Heart left ventricle (tissue), 16 donors: ENCODE data around the gene OSM. TPM values are rescaled to one million over a fixed set of nuclear protein-coding genes. Genes with fewer than 3 reads are reported as not detected.

Experiments
- ATAC-seq, 4 donors: fragments of 200-7000 bp; cut with Tn5 transposase; one replicate each; pipeline ENCODE4 v1.9.1; 2020 to 2022; ENCODE audit warnings: moderate library complexity in 4 of 4, mild to moderate bottlenecking in 3 of 4, moderate number of reproducible peaks in 1 of 4
- DNase-seq, 5 donors: peaks; one replicate each; pipeline ENCODE4 v3.0.0-alpha.2; 2020
- H3K27ac ChIP-seq, 12 donors: fragments of 200-600 bp; sonication (generic) in 4 of 12; one replicate each; pipeline versions ENCODE4 v1.5.0 to v1.8.0; 2016 to 2022; ENCODE audit warnings: mild to moderate bottlenecking in 2 of 12
- H3K27me3 ChIP-seq, 9 donors: fragments of 200-600 bp; sonication (generic) in 2 of 9; one replicate each; pipeline versions ENCODE4 v1.5.1 to v1.8.0; 2016 to 2022; ENCODE audit warnings: mild to moderate bottlenecking in 3 of 9
- H3K36me3 ChIP-seq, 9 donors: fragments of 200-600 bp; sonication (generic) in 2 of 9; one replicate each; pipeline versions ENCODE4 v1.5.0 to v1.8.0; 2018 to 2022; ENCODE audit warnings: mild to moderate bottlenecking in 2 of 9
- H3K4me1 ChIP-seq, 12 donors: fragments of 200-600 bp; sonication (generic) in 4 of 12; one replicate each; pipeline versions ENCODE4 v1.5.0 to v1.8.0; 2016 to 2022; ENCODE audit warnings: mild to moderate bottlenecking in 3 of 12
- H3K4me3 ChIP-seq, 12 donors: fragments of 200-600 bp; sonication (generic) in 4 of 12; one replicate each; pipeline versions ENCODE4 v1.5.0 to v1.8.0; 2017 to 2022; ENCODE audit warnings: mild to moderate bottlenecking in 9 of 12, moderate library complexity in 4 of 12
- H3K9me3 ChIP-seq, 12 donors: fragments of 200-600 bp; sonication (generic) in 4 of 12; one replicate each; pipeline versions ENCODE4 v1.5.0 to v1.8.0; 2016 to 2022; ENCODE audit warnings: mild to moderate bottlenecking in 1 of 12
- CTCF ChIP-seq, 12 donors: fragments of 200-600 bp; sonication (generic) in 4 of 12; IDR thresholded peaks; one replicate each; pipeline versions ENCODE4 v1.5.0 to v1.8.0; 2018 to 2022; ENCODE audit warnings: antibody characterized with exemption in 12 of 12, mild to moderate bottlenecking in 5 of 12
- POLR2A ChIP-seq, 2 donors: fragments of 450-650 bp; IDR thresholded peaks; one replicate each; pipeline ENCODE4 v1.6.1; 2017; ENCODE audit warnings: antibody characterized with exemption in 2 of 2, mild to moderate bottlenecking in 2 of 2, moderate library complexity in 2 of 2
- WGBS, 4 donors: extraction: QIAGEN DNeasy Blood & Tissue Kit in 2 of 4; methylation state at CpG; one replicate each; pipeline versions ENCODE4 v1.1.5 to v1.1.7; 2013 to 2018; 5-methylcytosine and 5-hydroxymethylcytosine counted together
- intact Hi-C, 10 donors: fragments of 100-400 bp; cut with DNase I; formaldehyde crosslinking; loops; one replicate each; pipeline versions ENCODE4 v1.11.1 to v1.14.2; 2022
- polyA plus RNA-seq, 2 donors: library from polyadenylated mRNA; stranded (reverse); fragments of 200-250 nt; gene quantifications; one replicate each; pipeline ENCODE4 v1.2.3, GENCODE V29; 2013
- total RNA-seq, 9 donors: library from RNA; depleted of rRNA in 2 of 9; stranded (reverse); fragments of >200 nt in 2 of 9; fragmentation: NEBNext Ultra II Directional in 3 of 9; extraction: Animal tissue kit (Norgen Biotek cat#: 25700) in 3 of 9; gene quantifications; one replicate each; pipeline versions ENCODE4 v1.1.0 to v1.2.4, GENCODE V29; 2016 to 2023
- donor health status: ischemic (EF 13 %, LVEDD 7.1; RV severe dilation, severe dysfunction).
- donor health status: healthy with polysubstance abuse.
- donor health status: DM: no; HTN: yes; CAD: no.
- donor health status: DM: no; HTN: no; CAD: no.
- donor health status: ischemic (EF 25% LVEDD 6.9; RV normal size, moderate dysfunction).
- donor health status: ischemic (EF 25% LVEDD 5.7; RV mildly dilated, moderate dysfunction).
- donor health status: healthy.
- donor health status: DM: yes; HTN: yes; CAD: no.
- donor health status: ischemic (EF 35%, LVEDD 5.7; RV mildly dilated, moderate dysfunction).
- donor health status: nonischemic (EF 11% LVEDD 7.7; RV severe dilation, severe dysfunction).
- donor health status: DM: yes; HTN: yes; CAD: no.
- donor health status: PGD.
- donor health status: ischemic (EF 29% LVEDD 5.4; RV normal size, mild dysfunction).
- donor health status: nonischemic (EF 23%, LVEDD 6.1; RV moderate dilation, normal function).

The OSM gene
- total and polyA plus RNA-seq, 11 donors, result 0.17 to 5.0 (median 0.27) TPM; not detected in 2

- H3K4me1 ChIP-seq, result peaks cover 12 to 45% (median 37%) of the 10 kb centered on the region in 12 donors
Measured at GRCh38 chr22:30289980-30290313, 23.3 kb upstream of the OSM start.

GRCh38 chr22:30289141-30289979 lies 22.7 kb upstream of the OSM start, which contains the start of gene CASTOR1:
Gene CASTOR1 (minus strand): TSS chr22:30289505. CDS start chr22:30289497, 8 bp downstream.
- Histone ChIP-seq H3K4me1 (peaks cover 12 to 45% (median 37%) of the 10 kb centered on the region in 12 donors), H3K9me3 (no peaks in the 10 kb centered on the region), H3K27ac (peak within 1 kb of the TSS; percentile 84 to 98 (median 95)), H3K4me3 (peak within 1 kb of the TSS; percentile 62 to 99 (median 87)), H3K36me3 (peaks cover 0 to 52% (median 31%) of the 10 kb centered on the region in 9 donors), H3K27me3 (no peaks in the 10 kb centered on the region)
- peak; percentile 99 to 100 (median 99) for DNase-seq
- 0 to 1% (median 1%) methylated on average over 18 to 85 of the region's 85 CpGs for WGBS, 4 donors
- intact Hi-C loops, result loop anchor here in 9 of 10 donors (1.0 to 5.0 kb wide), 7 partner anchors 33 to 97 kb away; partner anchors contain the start of genes SF3A1 (in 6 of the 9), TBC1D10A (in 6 of the 9), CCDC157 (in 5 of the 9) and RNF215 (in 3 of the 9)
- ATAC-seq, result peak; percentile 85 to 91 (median 90)
- peak; percentile 68 to 87 for TF ChIP-seq POLR2A (IDR thresholded peaks at IDR 0.05)
- peak in 1 of 12 donors; percentile 7 for TF ChIP-seq CTCF (IDR thresholded peaks at IDR 0.05)

More at GRCh38 chr22:30289980-30290313, 23.3 kb upstream of the OSM start:
- H3K27me3 ChIP-seq, result no peaks in the 10 kb centered on the region
- peak overlapping the region in 10 of 12 donors; percentile 3 to 99 (median 87) for H3K4me3 ChIP-seq
- ATAC-seq (peak in 2 of 4 donors; percentile 3 to 4), DNase-seq (peak in 1 of 5 donors; percentile 18)
- peaks cover 0 to 53% (median 34%) of the 10 kb centered on the region in 9 donors for H3K36me3 ChIP-seq
- TF ChIP-seq CTCF (IDR thresholded peaks at IDR 0.05) (no peak), POLR2A (IDR thresholded peaks at IDR 0.05) (no peak)
- WGBS, 4 donors, result 17 to 32% (median 25%) methylated on average over 8 to 12 of the region's 12 CpGs
- no peaks in the 10 kb centered on the region for H3K9me3 ChIP-seq
- intact Hi-C loops, result loop anchor here (1.0 to 5.0 kb wide), 9 partner anchors 32 to 97 kb away; partner anchors contain the start of genes TBC1D10A (in 7 of the 10), SF3A1 (in 6 of the 10), CCDC157 (in 5 of the 10) and RNF215 (in 3 of the 10)
- H3K27ac ChIP-seq, result peak overlapping the region; percentile 84 to 98 (median 94)

GRCh38 chr22:30288419-30289140 lies 21.9 kb upstream of the OSM start:
- no peak for ATAC-seq
- WGBS, 4 donors, result 13 to 19% (median 18%) methylated on average over 19 to 27 of the region's 27 CpGs
- peaks cover 12 to 45% (median 37%) of the 10 kb centered on the region in 12 donors for H3K4me1 ChIP-seq

More at GRCh38 chr22:30288419-30289140, 21.9 kb upstream of the OSM start:
- intact Hi-C loops, result loop anchor here in 9 of 10 donors (1.0 to 5.0 kb wide), 11 partner anchors 23 to 136 kb away; partner anchors contain the start of genes RNF215 (in 7 of the 9), SF3A1 (in 6 of the 9), TBC1D10A (in 6 of the 9) and CCDC157 (in 5 of the 9)
- H3K27me3 ChIP-seq, result no peaks in the 10 kb centered on the region
- TF ChIP-seq POLR2A (IDR thresholded peaks at IDR 0.05) (no peak), CTCF (IDR thresholded peaks at IDR 0.05) (no peak)
- peak in 1 of 5 donors; percentile 51 for DNase-seq
- H3K27ac ChIP-seq, result peak overlapping the region; percentile 84 to 97 (median 94)
- peak overlapping the region; percentile 62 to 99 (median 87) for H3K4me3 ChIP-seq
- no peaks in the 10 kb centered on the region for H3K9me3 ChIP-seq
- H3K36me3 ChIP-seq, result peaks cover 0 to 44% (median 23%) of the 10 kb centered on the region in 9 donors
